HepG2 (cell line): ENCODE measurements around the gene XRCC1. TPM values are rescaled to one million over a fixed set of nuclear protein-coding genes. Genes with fewer than 3 reads are reported as not detected.

Experiments used
- CERS6 ChIP-seq: sonication (generic); formaldehyde crosslinking; IDR thresholded peaks from 2 replicates; pipeline ENCODE4 v1.5.0; 2020; ENCODE audit warnings: missing genetic modification reagents
- ELF4 ChIP-seq: sonication (generic); formaldehyde crosslinking; IDR thresholded peaks from 2 replicates; pipeline ENCODE4 v1.5.0; 2020; ENCODE audit warnings: missing genetic modification reagents, mild to moderate bottlenecking, moderate library complexity, borderline replicate concordance
- FOXC1 ChIP-seq: sonication (generic); formaldehyde crosslinking; IDR thresholded peaks from 2 replicates; pipeline ENCODE4 v1.8.0; 2022; ENCODE audit warnings: mild to moderate bottlenecking, missing genetic modification reagents, borderline replicate concordance
- ISL2 ChIP-seq: sonication (generic); formaldehyde crosslinking; IDR thresholded peaks from 2 replicates; pipeline ENCODE4 v1.5.0; 2020; ENCODE audit warnings: missing genetic modification reagents
- KDM5B ChIP-seq: sonication (generic); formaldehyde crosslinking; IDR thresholded peaks from 2 replicates; pipeline ENCODE4 v1.4.0; 2020; ENCODE audit warnings: missing genetic modification reagents, mild to moderate bottlenecking, borderline replicate concordance
- KLF16 ChIP-seq, 2 experiments: sonication (generic) in 1 of 2; formaldehyde crosslinking in 1 of 2; IDR thresholded peaks; 2 replicates each; pipeline versions ENCODE4 v1.6.1 to v1.8.0; 2016 to 2023; ENCODE audit warnings: missing genetic modification reagents in 2 of 2, missing compliant biosample characterization in 1 of 2
- MBNL3 ChIP-seq: fragments of 250-450 bp; sonication (Bioruptor Pico); conservative IDR thresholded peaks from 2 replicates; pipeline ENCODE4 v1.8.0; 2022; ENCODE audit warnings: mild to moderate bottlenecking, inconsistent platforms
- MED1 ChIP-seq: sonication (generic); formaldehyde crosslinking; IDR thresholded peaks from 2 replicates; pipeline ENCODE4 v1.4.0; 2020; ENCODE audit warnings: missing genetic modification reagents
- PCBP1 ChIP-seq: fragments of 200-400 bp; formaldehyde crosslinking; IDR thresholded peaks from 2 replicates; pipeline ENCODE4 v1.6.1; 2017; ENCODE audit warnings: mild to moderate bottlenecking, low read depth, low read length, borderline replicate concordance
- PHF8 ChIP-seq: sonication (generic); formaldehyde crosslinking; IDR thresholded peaks from 2 replicates; pipeline ENCODE4 v1.5.0; 2020; ENCODE audit warnings: missing genetic modification reagents
- SMAD9 ChIP-seq: sonication (generic); formaldehyde crosslinking; IDR thresholded peaks from 2 replicates; pipeline ENCODE4 v1.5.1; 2020; ENCODE audit warnings: mild to moderate bottlenecking, missing genetic modification reagents
- SOX13 ChIP-seq, 3 experiments: fragments of 450-650 bp in 1 of 3; sonication (generic) in 1 of 3; formaldehyde crosslinking in 1 of 3; IDR thresholded peaks in 2 of 3; conservative IDR thresholded peaks in 1 of 3; 2 replicates each; pipeline versions ENCODE4 v1.5.0 to v1.6.1; 2016 to 2020; ENCODE audit warnings: antibody characterized with exemption in 1 of 3, mild to moderate bottlenecking in 1 of 3, missing compliant biosample characterization in 1 of 3, missing genetic modification reagents in 1 of 3, moderate library complexity in 1 of 3
- TAF1 ChIP-seq: sonication (generic); formaldehyde crosslinking; IDR thresholded peaks from 2 replicates; pipeline ENCODE4 v1.4.0; 2020; ENCODE audit warnings: missing genetic modification reagents
- ZNF264 ChIP-seq: sonication (generic); formaldehyde crosslinking; IDR thresholded peaks from 2 replicates; pipeline ENCODE4 v1.4.0; 2020; ENCODE audit warnings: missing genetic modification reagents
- ZNF644 ChIP-seq: IDR thresholded peaks from 2 replicates; pipeline ENCODE4 v1.6.1; 2016; ENCODE audit warnings: low read depth
- ZNF670 ChIP-seq: sonication (generic); formaldehyde crosslinking; IDR thresholded peaks from 2 replicates; pipeline ENCODE4 v1.8.0; 2022; ENCODE audit warnings: mild to moderate bottlenecking, missing genetic modification reagents, borderline replicate concordance
- ZNF780A ChIP-seq: sonication (generic); formaldehyde crosslinking; IDR thresholded peaks from 2 replicates; pipeline ENCODE4 v1.8.0; 2022; ENCODE audit warnings: mild to moderate bottlenecking, missing genetic modification reagents, moderate library complexity
- ZNF784 ChIP-seq: sonication (generic); formaldehyde crosslinking; IDR thresholded peaks from 2 replicates; pipeline ENCODE4 v1.5.1; 2020; ENCODE audit warnings: missing genetic modification reagents, mild to moderate bottlenecking, borderline replicate concordance
- ZNF879 ChIP-seq: sonication (generic); formaldehyde crosslinking; IDR thresholded peaks from 2 replicates; pipeline ENCODE4 v1.8.1; 2023; ENCODE audit warnings: missing genetic modification reagents
- polyA plus RNA-seq, 8 experiments: library from polyadenylated mRNA; depleted of rRNA in 3 of 8; stranded (reverse) in 7 of 8; unstranded in 1 of 8; fragments of >200 nt; fragmentation: Illumina TruSeq in 4 of 8; extraction: Trizol in 4 of 8; gene quantifications; 2 replicates each; pipeline versions ENCODE4 v1.2.1 to v1.2.3, GENCODE V29; 2011 to 2016; ENCODE audit warnings: low read depth in 4 of 8, missing spikeins in 1 of 8, mixed read lengths in 1 of 8; ENCODE audit not compliant: insufficient read depth in 1 of 8
- total RNA-seq, 5 experiments: library from RNA; depleted of rRNA; stranded (reverse); fragments of >200 nt; fragmentation: Illumina TruSeq; extraction: Trizol; gene quantifications; 2 replicates each; pipeline ENCODE4 v1.2.3, GENCODE V29; 2016; ENCODE audit warnings: low read depth in 1 of 5
- TF ChIP-seq, protein P1 (sequence below): sonication (generic); formaldehyde crosslinking; IDR thresholded peaks from 2 replicates; pipeline ENCODE4 v1.8.0; 2022; ENCODE audit warnings: missing genetic modification reagents, mild to moderate bottlenecking, borderline replicate concordance
- TF ChIP-seq, protein P2 (sequence below): sonication (generic); formaldehyde crosslinking; IDR thresholded peaks from 2 replicates; pipeline ENCODE4 v1.4.0; 2020; ENCODE audit warnings: missing genetic modification reagents
- TF ChIP-seq, protein P3 (sequence below): sonication (generic); formaldehyde crosslinking; IDR thresholded peaks from 2 replicates; pipeline ENCODE4 v1.4.0; 2020; ENCODE audit warnings: low read depth, mild to moderate bottlenecking, missing genetic modification reagents

The XRCC1 gene
- total and polyA plus RNA-seq, 2 of the 13 experiments (the other 11 are each of a cell fraction or from before 2014, with no cell fraction given), result 24.7 to 26.3 TPM

GRCh38 chr19:43503501-43504425, 71.6 kb downstream of the XRCC1 start (continued):
- TF ChIP-seq ZNF784 (CRISPR knock-in tag) (no peak), PHF8 (CRISPR knock-in tag) (peak; percentile 74), CERS6 (CRISPR knock-in tag) (no peak), SOX13 (IDR thresholded peaks at IDR 0.05) (no peak), SOX13 (CRISPR knock-in tag; conservative IDR thresholded peaks at IDR 0.05 in 1 of 2, IDR thresholded peaks at IDR 0.05 in 1 of 2) (0 out of 4 replicates have a peak, but pooled peaks of 1 of the 2 experiments have one; percentile 9), ISL2 (CRISPR knock-in tag) (peak; percentile 19; the same call in 1 of the 2 replicates), ELF4 (CRISPR knock-in tag) (no peak), SMAD9 (CRISPR knock-in tag) (no peak), ZNF644 (CRISPR knock-in tag) (no peak), ZNF879 (CRISPR knock-in tag) (peak; percentile 29; the same call in 1 of the 2 replicates), ZNF780A (CRISPR knock-in tag) (no peak), PCBP1 (0 out of 2 replicates have a peak, but pooled peaks have one; percentile 11), TAF1 (CRISPR knock-in tag) (peak; percentile 56), ZNF264 (peak; percentile 34; the same call in 1 of the 2 replicates), KLF16 (CRISPR knock-in tag; IDR thresholded peaks at IDR 0.05) (peak in 1 of 2 experiments; percentile 51; a peak in 2 of 4 replicates), KDM5B (CRISPR knock-in tag) (peak; percentile 65; the same call in 1 of the 2 replicates), ZNF670 (0 out of 2 replicates have a peak, but pooled peaks have one; percentile 43), MED1 (CRISPR knock-in tag) (no peak), MBNL3 (CRISPR knock-in tag) (no peak), FOXC1 (no peak)
- TF ChIP-seq, protein P1, sequence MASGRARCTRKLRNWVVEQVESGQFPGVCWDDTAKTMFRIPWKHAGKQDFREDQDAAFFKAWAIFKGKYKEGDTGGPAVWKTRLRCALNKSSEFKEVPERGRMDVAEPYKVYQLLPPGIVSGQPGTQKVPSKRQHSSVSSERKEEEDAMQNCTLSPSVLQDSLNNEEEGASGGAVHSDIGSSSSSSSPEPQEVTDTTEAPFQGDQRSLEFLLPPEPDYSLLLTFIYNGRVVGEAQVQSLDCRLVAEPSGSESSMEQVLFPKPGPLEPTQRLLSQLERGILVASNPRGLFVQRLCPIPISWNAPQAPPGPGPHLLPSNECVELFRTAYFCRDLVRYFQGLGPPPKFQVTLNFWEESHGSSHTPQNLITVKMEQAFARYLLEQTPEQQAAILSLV (CRISPR knock-in tag), result no peak; the same call in 1 of the 2 replicates
- TF ChIP-seq, protein P2, sequence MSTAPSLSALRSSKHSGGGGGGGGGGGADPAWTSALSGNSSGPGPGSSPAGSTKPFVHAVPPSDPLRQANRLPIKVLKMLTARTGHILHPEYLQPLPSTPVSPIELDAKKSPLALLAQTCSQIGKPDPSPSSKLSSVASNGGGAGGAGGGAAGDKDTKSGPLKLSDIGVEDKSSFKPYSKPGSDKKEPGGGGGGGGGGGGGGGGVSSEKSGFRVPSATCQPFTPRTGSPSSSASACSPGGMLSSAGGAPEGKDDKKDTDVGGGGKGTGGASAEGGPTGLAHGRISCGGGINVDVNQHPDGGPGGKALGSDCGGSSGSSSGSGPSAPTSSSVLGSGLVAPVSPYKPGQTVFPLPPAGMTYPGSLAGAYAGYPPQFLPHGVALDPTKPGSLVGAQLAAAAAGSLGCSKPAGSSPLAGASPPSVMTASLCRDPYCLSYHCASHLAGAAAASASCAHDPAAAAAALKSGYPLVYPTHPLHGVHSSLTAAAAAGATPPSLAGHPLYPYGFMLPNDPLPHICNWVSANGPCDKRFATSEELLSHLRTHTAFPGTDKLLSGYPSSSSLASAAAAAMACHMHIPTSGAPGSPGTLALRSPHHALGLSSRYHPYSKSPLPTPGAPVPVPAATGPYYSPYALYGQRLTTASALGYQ (CRISPR knock-in tag), result 0 out of 2 replicates have a peak, but pooled peaks have one; percentile 4
- TF ChIP-seq, protein P3, sequence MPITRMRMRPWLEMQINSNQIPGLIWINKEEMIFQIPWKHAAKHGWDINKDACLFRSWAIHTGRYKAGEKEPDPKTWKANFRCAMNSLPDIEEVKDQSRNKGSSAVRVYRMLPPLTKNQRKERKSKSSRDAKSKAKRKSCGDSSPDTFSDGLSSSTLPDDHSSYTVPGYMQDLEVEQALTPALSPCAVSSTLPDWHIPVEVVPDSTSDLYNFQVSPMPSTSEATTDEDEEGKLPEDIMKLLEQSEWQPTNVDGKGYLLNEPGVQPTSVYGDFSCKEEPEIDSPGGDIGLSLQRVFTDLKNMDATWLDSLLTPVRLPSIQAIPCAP (CRISPR knock-in tag), result no peak
